GM13976 (cell line): ENCODE measurements around the gene P4HA1.
A peak's percentile ranks its signal among the peaks of the same experiment; 100 is the strongest.

Experiments
- DNase-seq: peaks from one replicate; pipeline ENCODE4 v3.0.0; 2012; ENCODE audit warnings: low spot score
- CTCF ChIP-seq: IDR thresholded peaks from 2 replicates; pipeline ENCODE4 v1.5.1; 2012; ENCODE audit warnings: borderline replicate concordance, mild to moderate bottlenecking; ENCODE audit not compliant: insufficient read depth; ENCODE audit errors: extremely low read depth, missing control alignments, control extremely low read depth
- in situ Hi-C: fragments of 300-500 bp; cut with MboI; formaldehyde crosslinking; loops from one replicate; pipeline ENCODE4 v1.12.0; 2022; ENCODE audit warnings: low sequenced_read_pairs, mixed read lengths, inconsistent platforms; ENCODE audit not compliant: unreplicated experiment

Gene P4HA1

GRCh38 chr10:73084209-73084608 is 12.5 kb downstream of the P4HA1 start:
- in situ Hi-C loops = no loop called here
- no peak for TF ChIP-seq CTCF
- DNase-seq = no peak

GRCh38 chr10:73083221-73083620 is 13.4 kb downstream of the P4HA1 start:
- in situ Hi-C loops = no loop called here
- no peak for TF ChIP-seq CTCF
- DNase-seq = no peak

- in situ Hi-C loops = no loop called here
- DNase-seq = peak; percentile 33
- TF ChIP-seq CTCF = no peak
Observed at GRCh38 chr10:73079779-73080541, 16.7 kb downstream of the P4HA1 start.

- in situ Hi-C loops = no loop called here
- no peak for DNase-seq
- TF ChIP-seq CTCF = no peak
Observed at GRCh38 chr10:73076360-73077183, 20.1 kb downstream of the P4HA1 start.

GRCh38 chr10:73075829-73076228 is 20.8 kb downstream of the P4HA1 start:
- no peak for TF ChIP-seq CTCF
- DNase-seq = no peak
- in situ Hi-C loops = no loop called here

- no peak for DNase-seq
- in situ Hi-C loops = loop anchor here (25.0 kb wide), 1 partner anchor 711 kb away; the partner anchor contains the start of gene DNAJB12
- no peak for TF ChIP-seq CTCF
Observed at GRCh38 chr10:73073627-73074026, 23.0 kb downstream of the P4HA1 start.
